SK-N-SH treated with all-trans-retinoic acid at 6 μM for 48 hours (cell line): ENCODE data around the gene HLA-DPB1.
"Not testable (repeated sequence)": the region's sequence is repeated elsewhere in the genome, so short reads cannot be mapped to it uniquely, and the experiment has no call there.

Source experiments
- ATAC-seq: fragments of 200-7000 bp; cut with Tn5 transposase; 3 replicates; pipeline ENCODE4 v1.9.1; 2020; ENCODE audit warnings: mild to moderate bottlenecking, moderate library complexity
- ARNTL ChIP-seq: fragments of 450-650 bp; formaldehyde crosslinking; IDR thresholded peaks from 2 replicates; pipeline ENCODE4 v1.5.0; 2020; ENCODE audit warnings: low read depth, mild to moderate bottlenecking, moderate library complexity, borderline replicate concordance
- BACH2 ChIP-seq: fragments of 250-450 bp; sonication (Bioruptor Pico); IDR thresholded peaks from 2 replicates; pipeline ENCODE4 v1.9.0; 2021; ENCODE audit warnings: mild to moderate bottlenecking, borderline replicate concordance
- CSDC2 ChIP-seq: fragments of 250-450 bp; sonication (Bioruptor Pico); IDR thresholded peaks from 2 replicates; pipeline ENCODE4 v1.5.0; 2020; ENCODE audit warnings: mild to moderate bottlenecking, moderate library complexity
- CSRNP3 ChIP-seq: fragments of 250-450 bp; sonication (Bioruptor Pico); IDR thresholded peaks from 2 replicates; pipeline ENCODE4 v1.5.1; 2021; ENCODE audit warnings: mild to moderate bottlenecking, moderate library complexity
- ESRRG ChIP-seq: fragments of 250-450 bp; sonication (Bioruptor Pico); IDR thresholded peaks from 2 replicates; pipeline ENCODE4 v1.6.1; 2021; ENCODE audit warnings: mild to moderate bottlenecking
- GLIS3 ChIP-seq: fragments of 250-450 bp; sonication (Bioruptor Pico); IDR thresholded peaks from 2 replicates; pipeline ENCODE4 v1.5.0; 2020; ENCODE audit warnings: mild to moderate bottlenecking, moderate library complexity
- OSR1 ChIP-seq: fragments of 250-450 bp; sonication (Bioruptor Pico); IDR thresholded peaks from 2 replicates; pipeline ENCODE4 v1.8.0; 2022; ENCODE audit warnings: moderate library complexity, mild to moderate bottlenecking, inconsistent platforms
- PPARA ChIP-seq: fragments of 250-450 bp; sonication (Bioruptor Pico); IDR thresholded peaks from 2 replicates; pipeline ENCODE4 v1.5.0; 2020; ENCODE audit warnings: mild to moderate bottlenecking, borderline replicate concordance
- RARB ChIP-seq: fragments of 250-450 bp; sonication (Bioruptor Pico); IDR thresholded peaks from 2 replicates; pipeline ENCODE4 v1.8.0; 2021; ENCODE audit warnings: mild to moderate bottlenecking, moderate library complexity
- SNAI2 ChIP-seq: fragments of 250-450 bp; sonication (Bioruptor Pico); IDR thresholded peaks from 2 replicates; pipeline ENCODE4 v1.5.0; 2020; ENCODE audit warnings: mild to moderate bottlenecking, moderate library complexity
- TCF4 ChIP-seq: fragments of 250-450 bp; sonication (Bioruptor Pico); IDR thresholded peaks from 2 replicates; pipeline ENCODE4 v1.8.0; 2021; ENCODE audit warnings: mild to moderate bottlenecking, moderate library complexity, borderline replicate concordance
- ZC3H10 ChIP-seq: fragments of 250-450 bp; sonication (Bioruptor Pico); IDR thresholded peaks from 2 replicates; pipeline ENCODE4 v1.5.1; 2021; ENCODE audit warnings: mild to moderate bottlenecking, moderate library complexity
- ZFP3 ChIP-seq: fragments of 250-450 bp; sonication (Bioruptor Pico); IDR thresholded peaks from 2 replicates; pipeline ENCODE4 v1.5.0; 2020; ENCODE audit warnings: mild to moderate bottlenecking, moderate library complexity
- ZNF70 ChIP-seq: fragments of 450-650 bp; formaldehyde crosslinking; IDR thresholded peaks from 2 replicates; pipeline ENCODE4 v1.5.0; 2020; ENCODE audit warnings: mild to moderate bottlenecking, moderate library complexity
- ZNF8 ChIP-seq: fragments of 450-650 bp; formaldehyde crosslinking; IDR thresholded peaks from 2 replicates; pipeline ENCODE4 v1.5.0; 2020; ENCODE audit warnings: mild to moderate bottlenecking, moderate library complexity
- TF ChIP-seq, protein P1 (sequence below): fragments of 250-450 bp; sonication (Bioruptor Pico); IDR thresholded peaks from 2 replicates; pipeline ENCODE4 v1.5.0; 2020; ENCODE audit warnings: mild to moderate bottlenecking, moderate library complexity
- TF ChIP-seq, protein P2 (sequence below): fragments of 250-450 bp; sonication (Bioruptor Pico); IDR thresholded peaks from 2 replicates; pipeline ENCODE4 v1.5.1; 2020; ENCODE audit warnings: low read depth, mild to moderate bottlenecking, moderate library complexity
- TF ChIP-seq, protein P3 (sequence below): fragments of 250-450 bp; sonication (Bioruptor Pico); IDR thresholded peaks from 2 replicates; pipeline ENCODE4 v1.8.0; 2021; ENCODE audit warnings: low read depth, mild to moderate bottlenecking, moderate library complexity, borderline replicate concordance

Gene HLA-DPB1

GRCh38 chr6:33093855-33094254 lies 18.1 kb downstream of the HLA-DPB1 start (continued):
- TF ChIP-seq CSRNP3, result no peak
- no peak for TF ChIP-seq ARNTL (CRISPR knock-in tag)

DNA sequence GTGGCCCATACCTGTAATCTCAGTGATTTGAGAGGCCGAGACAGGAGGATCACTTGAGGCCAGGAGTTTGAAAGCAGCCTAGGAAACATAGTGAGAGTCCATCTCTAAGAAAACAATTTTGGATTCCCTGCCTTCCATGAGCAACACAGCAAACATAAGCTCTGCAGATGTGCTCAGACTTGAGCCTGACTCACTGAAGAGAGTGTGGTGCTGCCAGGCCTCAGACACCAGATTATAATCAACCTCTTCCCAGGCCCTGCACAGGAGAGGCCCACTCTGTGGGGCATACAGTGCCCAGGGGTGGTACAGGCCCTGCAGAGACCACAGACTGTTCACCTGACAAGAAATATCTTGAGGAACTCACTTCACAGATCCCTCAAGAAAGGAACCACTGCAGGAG lies 19.9 kb downstream of the HLA-DPB1 start:
- no peak for ATAC-seq
- TF ChIP-seq ZC3H10 (CRISPR knock-in tag) (no peak), OSR1 (CRISPR knock-in tag) (no peak)
- TF ChIP-seq, protein P1, sequence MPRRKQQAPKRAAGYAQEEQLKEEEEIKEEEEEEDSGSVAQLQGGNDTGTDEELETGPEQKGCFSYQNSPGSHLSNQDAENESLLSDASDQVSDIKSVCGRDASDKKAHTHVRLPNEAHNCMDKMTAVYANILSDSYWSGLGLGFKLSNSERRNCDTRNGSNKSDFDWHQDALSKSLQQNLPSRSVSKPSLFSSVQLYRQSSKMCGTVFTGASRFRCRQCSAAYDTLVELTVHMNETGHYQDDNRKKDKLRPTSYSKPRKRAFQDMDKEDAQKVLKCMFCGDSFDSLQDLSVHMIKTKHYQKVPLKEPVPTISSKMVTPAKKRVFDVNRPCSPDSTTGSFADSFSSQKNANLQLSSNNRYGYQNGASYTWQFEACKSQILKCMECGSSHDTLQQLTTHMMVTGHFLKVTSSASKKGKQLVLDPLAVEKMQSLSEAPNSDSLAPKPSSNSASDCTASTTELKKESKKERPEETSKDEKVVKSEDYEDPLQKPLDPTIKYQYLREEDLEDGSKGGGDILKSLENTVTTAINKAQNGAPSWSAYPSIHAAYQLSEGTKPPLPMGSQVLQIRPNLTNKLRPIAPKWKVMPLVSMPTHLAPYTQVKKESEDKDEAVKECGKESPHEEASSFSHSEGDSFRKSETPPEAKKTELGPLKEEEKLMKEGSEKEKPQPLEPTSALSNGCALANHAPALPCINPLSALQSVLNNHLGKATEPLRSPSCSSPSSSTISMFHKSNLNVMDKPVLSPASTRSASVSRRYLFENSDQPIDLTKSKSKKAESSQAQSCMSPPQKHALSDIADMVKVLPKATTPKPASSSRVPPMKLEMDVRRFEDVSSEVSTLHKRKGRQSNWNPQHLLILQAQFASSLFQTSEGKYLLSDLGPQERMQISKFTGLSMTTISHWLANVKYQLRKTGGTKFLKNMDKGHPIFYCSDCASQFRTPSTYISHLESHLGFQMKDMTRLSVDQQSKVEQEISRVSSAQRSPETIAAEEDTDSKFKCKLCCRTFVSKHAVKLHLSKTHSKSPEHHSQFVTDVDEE (CRISPR knock-in tag), result no peak

DNA sequence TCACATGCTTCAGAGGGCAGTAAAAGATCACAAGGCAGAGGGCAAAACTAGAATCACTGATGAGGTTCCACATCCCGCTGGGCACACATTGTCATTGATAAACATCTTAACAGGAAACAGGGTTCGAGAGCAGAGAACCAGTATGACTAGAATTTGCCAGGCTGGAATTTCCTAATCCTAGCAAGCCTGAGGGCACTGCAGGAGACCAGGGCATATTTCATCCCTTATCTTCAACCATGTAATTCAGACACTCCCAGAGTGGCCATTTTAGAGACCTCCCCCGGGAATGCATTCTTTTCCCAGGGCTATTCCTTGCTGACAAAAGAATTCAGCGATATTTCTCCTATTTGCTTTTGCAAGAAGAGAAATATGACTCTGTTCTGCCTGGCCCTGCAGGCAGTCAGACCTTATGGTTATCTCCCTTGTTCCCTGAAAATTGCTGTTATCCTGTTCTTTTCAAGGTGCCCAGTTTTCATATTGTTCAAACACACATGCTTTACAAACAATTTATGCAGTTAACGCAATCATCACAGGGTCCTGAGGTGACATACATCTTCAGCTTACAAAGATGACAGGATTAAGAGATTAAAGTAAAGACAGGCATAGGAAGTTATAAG lies 25.4 kb downstream of the HLA-DPB1 start:
- ATAC-seq, result not testable (repeated sequence)

GRCh38 chr6:33103776-33104175 lies 28.0 kb downstream of the HLA-DPB1 start:
- no peak for TF ChIP-seq GLIS3 (CRISPR knock-in tag)
- TF ChIP-seq, protein P2, sequence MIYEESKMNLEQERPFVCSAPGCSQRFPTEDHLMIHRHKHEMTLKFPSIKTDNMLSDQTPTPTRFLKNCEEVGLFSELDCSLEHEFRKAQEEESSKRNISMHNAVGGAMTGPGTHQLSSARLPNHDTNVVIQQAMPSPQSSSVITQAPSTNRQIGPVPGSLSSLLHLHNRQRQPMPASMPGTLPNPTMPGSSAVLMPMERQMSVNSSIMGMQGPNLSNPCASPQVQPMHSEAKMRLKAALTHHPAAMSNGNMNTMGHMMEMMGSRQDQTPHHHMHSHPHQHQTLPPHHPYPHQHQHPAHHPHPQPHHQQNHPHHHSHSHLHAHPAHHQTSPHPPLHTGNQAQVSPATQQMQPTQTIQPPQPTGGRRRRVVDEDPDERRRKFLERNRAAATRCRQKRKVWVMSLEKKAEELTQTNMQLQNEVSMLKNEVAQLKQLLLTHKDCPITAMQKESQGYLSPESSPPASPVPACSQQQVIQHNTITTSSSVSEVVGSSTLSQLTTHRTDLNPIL (CRISPR knock-in tag), result no peak
- no peak for TF ChIP-seq SNAI2 (CRISPR knock-in tag)
- no peak for TF ChIP-seq ZC3H10 (CRISPR knock-in tag)
- TF ChIP-seq TCF4 (CRISPR knock-in tag), result no peak
- TF ChIP-seq, protein P3, sequence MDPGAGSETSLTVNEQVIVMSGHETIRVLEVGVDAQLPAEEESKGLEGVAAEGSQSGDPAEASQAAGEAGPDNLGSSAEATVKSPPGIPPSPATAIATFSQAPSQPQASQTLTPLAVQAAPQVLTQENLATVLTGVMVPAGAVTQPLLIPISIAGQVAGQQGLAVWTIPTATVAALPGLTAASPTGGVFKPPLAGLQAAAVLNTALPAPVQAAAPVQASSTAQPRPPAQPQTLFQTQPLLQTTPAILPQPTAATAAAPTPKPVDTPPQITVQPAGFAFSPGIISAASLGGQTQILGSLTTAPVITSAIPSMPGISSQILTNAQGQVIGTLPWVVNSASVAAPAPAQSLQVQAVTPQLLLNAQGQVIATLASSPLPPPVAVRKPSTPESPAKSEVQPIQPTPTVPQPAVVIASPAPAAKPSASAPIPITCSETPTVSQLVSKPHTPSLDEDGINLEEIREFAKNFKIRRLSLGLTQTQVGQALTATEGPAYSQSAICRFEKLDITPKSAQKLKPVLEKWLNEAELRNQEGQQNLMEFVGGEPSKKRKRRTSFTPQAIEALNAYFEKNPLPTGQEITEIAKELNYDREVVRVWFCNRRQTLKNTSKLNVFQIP, result no peak
- no peak for TF ChIP-seq ESRRG (CRISPR knock-in tag)
- ATAC-seq, result no peak

GRCh38 chr6:33104887-33105286 lies 29.1 kb downstream of the HLA-DPB1 start:
- ATAC-seq, result no peak
- TF ChIP-seq, protein P3, result no peak
- TF ChIP-seq BACH2 (no peak), ZNF70 (no peak), PPARA (CRISPR knock-in tag) (no peak), GLIS3 (CRISPR knock-in tag) (no peak), ARNTL (CRISPR knock-in tag) (no peak), RARB (CRISPR knock-in tag) (no peak), ZNF8 (CRISPR knock-in tag) (no peak), ZC3H10 (CRISPR knock-in tag) (no peak), CSRNP3 (no peak), CSDC2 (CRISPR knock-in tag) (no peak), ESRRG (CRISPR knock-in tag) (no peak), ZFP3 (CRISPR knock-in tag) (no peak), SNAI2 (CRISPR knock-in tag) (no peak)
- TF ChIP-seq, protein P2 (CRISPR knock-in tag), result no peak
- TF ChIP-seq, protein P1 (CRISPR knock-in tag), result no peak
